ENCODE measurements around the gene OSCAR.

The OSCAR gene

GRCh38 chr19:54094426-54095000 lies 6.1 kb downstream of the OSCAR start:
- no peak for DNase-seq (ENCODE audit: low spot score)

- DNase-seq (ENCODE audit: low spot score): no peak
Measured at GRCh38 chr19:54084410-54084809, 16.2 kb downstream of the OSCAR start.

- DNase-seq (ENCODE audit: low spot score): no peak
Measured at GRCh38 chr19:54081032-54081431, 19.6 kb downstream of the OSCAR start, which contains the start of gene TARM1. TARM1 (minus strand) TSS chr19:54081365; CDS start chr19:54081340, 25 bp downstream.

- no peak for DNase-seq (ENCODE audit: low spot score)
Measured at GRCh38 chr19:54077334-54077733, 23.3 kb downstream of the OSCAR start.

- no peak for DNase-seq (ENCODE audit: low spot score)
Measured at GRCh38 chr19:54074851-54075250, 25.8 kb downstream of the OSCAR start.

- DNase-seq (ENCODE audit: low spot score): no peak
Measured at GRCh38 chr19:54073829-54074228, 26.8 kb downstream of the OSCAR start.

GRCh38 chr19:54069470-54069869 lies 31.1 kb downstream of the OSCAR start:
- DNase-seq (ENCODE audit: low spot score): no peak

GRCh38 chr19:54063350-54064116 lies 37.1 kb downstream of the OSCAR start, which contains the start of gene VSTM1:
VSTM1 (minus strand) TSS chr19:54063897; CDS start chr19:54063777, 120 bp downstream.
- DNase-seq (ENCODE audit: low spot score): no peak

- DNase-seq (ENCODE audit: low spot score): no peak
Measured at GRCh38 chr19:54062643-54063042, 38.0 kb downstream of the OSCAR start.

GRCh38 chr19:54047616-54048015 lies 53.0 kb downstream of the OSCAR start:
- no peak for DNase-seq (ENCODE audit: low spot score)

- no peak for DNase-seq (ENCODE audit: low spot score)
Measured at GRCh38 chr19:54045771-54046170, 54.8 kb downstream of the OSCAR start.
